Vagina (tissue), 2 donors: ENCODE results near the gene FTH1.

Source experiments
- CTCF ChIP-seq, 3 experiments: fragments of 450-650 bp in 2 of 3; fragments of 200-600 bp in 1 of 3; sonication (generic) in 1 of 3; IDR thresholded peaks; one replicate each; pipeline ENCODE4 v1.5.1; 2017 to 2019; ENCODE audit warnings: antibody characterized with exemption in 3 of 3, mild to moderate bottlenecking in 2 of 3, moderate library complexity in 2 of 3
- POLR2A ChIP-seq, 2 donors: fragments of 450-650 bp; IDR thresholded peaks; one replicate each; pipeline ENCODE4 v1.6.1; 2017; ENCODE audit warnings: antibody characterized with exemption in 2 of 2, mild to moderate bottlenecking in 2 of 2, moderate library complexity in 2 of 2

GRCh38 chr11:61930933-61931332, 36.5 kb downstream of the FTH1 start:
- TF ChIP-seq CTCF (IDR thresholded peaks at IDR 0.05) (no peak), POLR2A (IDR thresholded peaks at IDR 0.05) (no peak)
